GM19324 (cell line): ENCODE data around the gene DNAJB6.
"Not testable (repeated sequence)": the region's sequence is repeated elsewhere in the genome, so short reads cannot be mapped to it uniquely, and the experiment has no call there.

ENCODE experiments used
- ATAC-seq: cut with Tn5 transposase; IDR thresholded peaks from one replicate; pipeline ENCODE4 v1.9.1; 2021; ENCODE audit warnings: mild to moderate bottlenecking, moderate library complexity; ENCODE audit not compliant: unreplicated experiment, low FRiP score

Gene DNAJB6

DNA sequence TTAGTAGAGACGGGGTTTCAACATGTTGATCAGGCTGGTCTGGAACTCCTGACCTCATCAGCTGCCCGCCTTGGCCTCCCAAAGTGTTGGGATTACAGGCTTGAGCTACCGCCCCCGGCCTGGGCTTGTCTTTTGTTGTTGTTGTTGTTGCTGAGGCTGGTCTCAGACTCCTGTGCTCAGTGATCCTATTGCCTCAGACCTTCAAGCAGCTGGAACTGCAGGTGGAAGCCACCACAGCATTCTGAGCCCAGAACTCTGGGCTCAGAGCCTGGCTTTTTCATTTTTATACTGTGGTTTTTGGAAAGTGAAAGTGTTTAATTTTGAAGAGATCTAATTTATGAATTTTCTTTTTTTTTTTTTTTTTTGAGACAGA lies 16.2 kb upstream of the DNAJB6 start:
- no peak for ATAC-seq

DNA sequence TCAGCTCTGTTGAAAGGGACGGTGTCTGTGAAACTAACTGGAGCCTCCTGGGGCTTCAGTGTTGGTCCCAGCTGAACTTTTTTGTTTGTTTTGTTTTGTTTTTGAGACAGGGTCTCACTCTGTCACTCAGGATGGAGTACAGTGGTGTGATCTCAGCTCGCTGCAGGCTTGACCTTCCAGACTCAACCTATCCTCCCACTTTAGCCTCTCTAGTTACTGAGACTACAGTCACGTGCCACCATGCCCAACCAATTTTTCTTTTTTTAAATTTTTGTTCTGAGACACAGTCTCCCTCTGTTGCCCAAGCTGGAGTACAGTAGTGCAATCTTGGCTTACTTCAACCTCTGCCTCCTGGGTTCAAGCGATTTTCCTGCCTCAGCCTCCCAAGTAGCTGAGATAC lies 13.4 kb upstream of the DNAJB6 start:
- no peak for ATAC-seq

DNA sequence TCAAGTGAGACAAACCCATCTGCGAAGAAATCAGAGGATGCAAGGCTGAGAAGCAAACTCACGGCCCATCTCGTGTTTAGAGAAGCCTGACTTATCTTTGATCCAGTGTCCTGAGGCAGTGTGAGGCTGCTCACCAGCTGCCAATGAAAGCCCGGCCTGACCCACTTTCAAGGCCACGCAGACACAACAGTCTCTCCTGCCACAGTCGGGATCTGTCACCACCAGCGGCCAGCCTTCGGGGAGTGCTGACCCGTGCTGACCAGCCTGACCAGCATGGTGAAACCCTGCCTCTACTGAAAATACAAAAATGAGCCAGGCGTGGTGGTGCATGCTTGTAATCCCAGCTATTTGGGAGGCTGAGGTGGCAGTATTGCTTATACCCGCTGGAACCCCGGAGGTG lies 7.4 kb upstream of the DNAJB6 start:
- no peak for ATAC-seq

DNA sequence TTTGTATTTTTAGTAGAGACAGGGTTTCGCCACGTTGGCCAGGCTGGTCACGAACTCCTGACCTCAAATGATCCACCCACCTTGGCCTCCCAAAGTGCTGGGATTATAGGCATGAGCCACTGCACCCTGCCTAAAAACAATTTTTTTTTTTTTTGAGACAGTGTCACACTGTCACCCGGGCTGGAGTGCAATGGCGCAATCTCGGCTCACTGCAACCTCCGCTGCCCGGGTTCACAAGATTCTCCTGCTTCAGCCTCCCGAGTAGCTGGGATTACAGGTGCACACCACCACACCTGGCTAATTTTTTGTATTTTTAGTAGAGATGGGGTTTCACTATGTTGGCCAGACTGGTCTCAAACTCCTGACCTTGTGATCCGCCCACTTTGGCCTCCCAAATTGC lies 6.2 kb upstream of the DNAJB6 start:
- not testable (repeated sequence) for ATAC-seq

DNA sequence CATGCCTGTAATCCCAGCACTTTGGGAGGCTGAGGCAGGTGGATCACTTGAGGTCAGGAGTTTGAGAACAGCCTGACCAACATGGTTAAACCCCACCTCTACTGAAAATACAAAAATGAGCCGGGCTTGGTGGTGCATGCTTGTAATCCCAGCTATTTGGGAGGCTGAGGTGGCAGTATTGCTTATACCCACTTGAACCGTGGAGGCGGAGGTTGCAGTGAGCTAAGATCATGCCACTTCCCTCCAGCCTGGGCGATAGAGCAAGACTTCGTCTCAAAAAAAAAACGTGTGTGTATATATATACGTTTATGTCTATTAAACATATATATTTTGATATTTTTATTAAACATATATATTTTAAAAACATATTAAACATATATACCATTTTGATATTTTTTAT lies 5.8 kb upstream of the DNAJB6 start:
- ATAC-seq = not testable (repeated sequence)

DNA sequence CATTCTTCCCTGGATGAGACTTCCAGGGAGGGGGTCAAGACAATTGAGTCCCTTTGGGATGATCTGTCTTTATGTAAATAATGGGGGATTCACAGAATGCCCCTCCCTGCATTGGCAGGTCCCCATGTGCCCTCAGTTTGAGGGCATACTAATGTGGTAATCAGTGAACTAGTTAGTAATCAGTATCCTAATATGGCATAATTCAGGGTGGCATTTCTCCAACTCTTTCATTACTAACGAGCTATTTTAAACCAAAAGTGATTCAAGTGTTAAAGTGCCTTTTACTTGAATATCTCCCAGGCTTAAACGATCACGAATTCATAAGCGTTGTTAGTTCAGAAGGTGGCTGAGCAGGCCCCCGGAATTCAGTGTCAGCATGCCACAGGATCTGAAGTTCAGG lies 1.6 kb upstream of the DNAJB6 start:
- ATAC-seq = no peak

DNA sequence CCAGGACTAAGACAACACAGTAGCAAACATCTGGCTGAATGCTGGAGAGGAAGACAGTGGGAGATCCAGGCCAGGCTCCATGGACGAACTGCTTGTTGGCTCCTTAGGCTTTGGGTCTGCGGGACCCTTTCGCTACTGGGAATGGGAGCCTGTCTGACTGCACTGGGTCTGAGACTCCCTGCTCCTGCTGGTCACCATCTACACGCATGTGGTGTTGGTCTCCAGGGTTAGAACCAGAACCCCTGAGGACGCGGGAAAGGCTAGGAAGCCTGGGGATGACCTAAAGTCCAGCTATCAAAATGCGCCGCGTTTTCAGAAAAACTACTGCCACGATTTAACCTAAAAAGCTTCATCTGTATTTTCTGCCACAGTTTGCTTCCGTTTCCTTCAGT lies 817 bp upstream of the DNAJB6 start:
- no peak for ATAC-seq

DNA sequence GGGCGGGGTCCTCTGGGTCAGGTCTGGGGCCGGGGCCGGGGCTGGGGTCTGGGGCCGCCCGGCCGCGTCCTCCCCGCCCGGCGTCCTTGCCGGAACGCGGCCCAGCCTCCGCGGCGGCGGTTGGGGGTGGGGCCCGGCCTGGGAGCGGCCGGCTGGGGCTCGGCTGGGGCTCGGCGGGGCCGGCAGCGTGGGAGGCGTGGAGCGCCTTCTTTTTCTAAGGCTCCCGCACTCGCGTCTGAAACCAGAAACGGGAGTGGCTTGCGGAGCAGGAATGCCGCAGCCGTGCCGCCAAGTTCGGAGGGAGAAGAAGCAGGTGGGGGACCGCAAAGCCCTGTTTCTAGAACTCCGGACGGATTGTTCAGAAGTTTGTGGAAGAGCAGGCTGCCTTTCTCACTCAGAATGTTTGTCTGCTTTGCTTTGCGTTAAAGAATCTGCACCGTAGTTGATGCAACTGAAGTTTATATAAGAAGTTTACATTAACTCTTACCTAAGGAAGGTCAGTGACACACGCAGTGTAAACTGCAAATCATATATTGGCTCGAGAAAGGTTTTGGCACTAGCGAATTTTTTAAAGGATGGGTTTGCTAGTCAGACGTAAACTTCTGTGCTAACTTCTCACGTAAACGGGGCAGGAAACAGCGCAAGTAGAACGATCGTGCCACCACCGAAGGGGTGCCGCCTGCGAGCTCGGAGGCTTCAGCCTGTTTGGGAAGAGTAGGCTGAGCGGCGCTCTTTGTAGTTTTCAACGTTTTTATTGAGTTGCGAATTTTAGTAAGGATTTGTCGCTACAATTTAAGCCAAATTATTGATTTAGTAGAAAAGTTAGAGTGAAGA lies 729 bp downstream of the DNAJB6 start:
- ATAC-seq = peak; percentile 57

DNA sequence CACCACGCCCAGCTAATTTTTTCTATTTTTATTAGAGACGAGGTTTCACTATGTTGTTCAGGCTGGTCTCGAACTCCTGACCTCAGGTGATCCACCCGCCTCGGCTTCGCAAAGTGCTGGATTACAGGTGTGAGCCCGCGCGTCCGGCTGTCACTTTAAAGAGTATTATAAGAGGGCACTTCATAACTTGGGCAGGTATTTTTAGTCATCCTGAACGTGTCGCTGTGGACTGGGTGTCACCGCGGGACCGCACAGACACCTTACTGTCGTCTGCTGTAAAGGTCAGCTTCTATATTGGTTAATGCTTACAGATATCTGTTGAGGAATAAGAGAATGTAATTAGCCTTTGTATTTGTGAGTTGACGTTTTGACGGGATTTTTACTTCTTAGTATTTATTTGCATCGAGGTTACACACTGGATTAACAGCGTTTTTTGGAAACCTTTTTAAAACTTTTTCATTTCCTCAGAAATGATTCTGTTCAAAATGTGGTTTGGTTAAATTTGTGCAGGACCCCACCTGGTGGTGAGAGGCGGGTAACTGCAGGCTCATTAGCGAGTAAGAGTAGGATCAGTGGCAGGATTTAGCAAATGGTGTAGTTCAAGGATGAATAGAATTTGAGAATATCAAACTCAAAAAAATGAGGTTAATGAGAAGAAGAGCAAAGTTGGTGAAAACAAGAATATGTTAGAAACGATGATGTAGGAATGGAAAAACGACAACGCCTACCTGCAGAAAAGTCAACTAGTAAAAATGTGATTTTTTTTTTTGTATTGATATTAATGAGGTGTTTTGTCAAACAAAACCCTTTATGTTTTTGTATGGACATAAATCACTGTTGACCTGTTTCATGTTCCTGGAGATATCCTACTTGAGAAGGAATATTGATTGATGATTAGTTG lies 3.2 kb downstream of the DNAJB6 start:
- ATAC-seq = no peak

DNA sequence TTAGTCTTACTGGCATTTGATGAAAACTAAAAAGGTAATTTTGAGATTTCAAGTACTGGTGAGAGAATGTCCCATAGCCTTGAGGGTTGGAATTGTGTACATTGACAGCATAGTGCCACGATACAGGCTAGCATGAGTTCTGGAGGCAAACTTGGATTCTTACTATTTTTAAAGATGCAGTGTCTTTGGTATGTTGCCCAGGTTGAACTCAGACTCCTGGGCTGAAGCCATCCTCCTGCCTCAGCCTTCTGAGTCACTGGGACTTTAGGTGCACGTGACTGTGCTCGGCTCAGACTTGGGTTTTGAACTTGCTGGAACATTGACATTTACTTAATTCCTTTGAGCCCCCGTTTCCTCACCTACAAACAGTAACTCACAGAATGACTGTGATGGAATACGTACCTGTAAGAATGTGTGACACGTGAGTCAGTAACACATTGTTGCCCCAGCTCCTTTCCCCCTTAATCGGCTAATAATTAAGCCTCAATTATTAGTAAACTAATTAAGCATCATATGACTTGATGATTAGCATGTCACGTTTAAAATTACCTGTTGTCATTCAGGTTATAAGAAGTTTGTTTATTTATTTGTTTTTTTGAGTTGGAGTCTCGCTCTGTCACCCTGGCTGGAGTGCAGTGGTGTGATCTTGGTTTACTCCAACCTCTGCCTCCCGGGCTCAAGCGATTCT lies 10.6 kb downstream of the DNAJB6 start:
- ATAC-seq = no peak

DNA sequence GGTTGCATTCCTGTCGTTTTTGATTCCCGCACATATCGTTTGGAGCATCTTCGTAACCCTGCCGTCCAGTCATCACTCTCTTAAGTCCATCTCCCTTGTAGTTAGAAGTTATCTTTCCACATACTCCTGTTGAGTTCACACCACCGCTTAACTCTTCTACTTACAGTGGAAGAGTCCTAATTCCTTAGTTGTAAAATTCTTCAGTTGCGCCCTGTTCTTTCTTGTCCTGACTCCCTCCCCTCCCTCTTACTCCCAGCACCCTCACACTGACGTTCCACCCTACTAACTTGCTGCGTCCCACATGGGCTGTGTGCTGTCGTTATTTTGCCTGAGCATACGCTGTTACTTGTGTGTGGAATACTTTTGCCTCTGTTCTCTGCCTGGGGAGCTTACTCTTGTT lies 11.7 kb downstream of the DNAJB6 start:
- ATAC-seq = no peak

DNA sequence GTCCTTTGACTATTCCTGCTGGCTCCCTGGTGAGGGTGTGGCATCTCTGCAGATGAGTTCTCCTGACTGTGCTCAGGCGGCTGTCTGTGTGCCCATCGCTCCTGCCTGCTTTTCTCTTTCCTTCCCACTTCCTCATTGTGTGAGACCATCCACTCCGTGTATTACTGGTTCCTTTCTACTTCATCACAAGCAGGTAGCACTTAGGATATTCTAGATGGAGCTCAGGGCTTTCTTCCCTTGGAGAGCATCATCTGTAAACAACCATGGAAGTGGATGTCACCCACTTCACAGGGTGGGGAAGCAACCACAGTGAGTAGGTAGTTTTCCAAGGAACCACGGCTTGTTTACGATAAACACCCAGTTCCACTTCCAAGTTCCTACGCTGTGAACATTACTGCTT lies 15.7 kb downstream of the DNAJB6 start:
- ATAC-seq = no peak

DNA sequence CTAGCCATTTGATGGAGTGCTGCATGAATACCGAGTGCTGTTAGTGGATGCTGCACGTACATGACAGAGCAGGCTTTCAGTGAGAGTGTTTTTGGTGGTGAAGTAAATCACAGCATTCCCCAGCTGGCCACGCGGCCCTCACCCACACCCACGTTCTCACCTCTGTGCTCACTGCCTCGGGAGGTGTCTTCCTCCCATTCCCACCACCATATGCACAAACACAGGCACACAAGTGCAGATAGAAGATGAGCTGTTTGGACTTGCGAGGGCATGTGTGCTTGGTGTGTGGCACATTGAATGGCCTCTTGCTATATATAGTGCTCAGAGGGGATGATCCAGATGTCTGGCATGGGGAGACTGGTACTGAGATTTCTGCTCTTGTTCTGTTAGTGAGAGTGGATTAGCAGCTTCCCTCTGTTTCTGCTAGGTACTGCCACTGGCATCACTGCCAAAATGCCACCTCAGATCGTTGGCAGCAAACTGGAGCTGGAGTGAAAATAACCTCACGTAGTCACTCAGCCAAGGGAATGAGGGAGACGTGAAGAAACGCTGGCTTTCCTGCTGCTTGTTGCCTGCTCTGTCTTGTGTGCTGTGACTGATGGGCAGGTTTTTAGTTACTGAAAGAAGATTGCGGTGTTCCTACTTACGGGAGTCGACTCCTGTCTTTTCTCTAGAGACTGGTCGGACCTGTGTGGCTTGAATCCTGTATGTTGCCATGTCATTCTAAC lies 19.1 kb downstream of the DNAJB6 start:
- no peak for ATAC-seq

DNA sequence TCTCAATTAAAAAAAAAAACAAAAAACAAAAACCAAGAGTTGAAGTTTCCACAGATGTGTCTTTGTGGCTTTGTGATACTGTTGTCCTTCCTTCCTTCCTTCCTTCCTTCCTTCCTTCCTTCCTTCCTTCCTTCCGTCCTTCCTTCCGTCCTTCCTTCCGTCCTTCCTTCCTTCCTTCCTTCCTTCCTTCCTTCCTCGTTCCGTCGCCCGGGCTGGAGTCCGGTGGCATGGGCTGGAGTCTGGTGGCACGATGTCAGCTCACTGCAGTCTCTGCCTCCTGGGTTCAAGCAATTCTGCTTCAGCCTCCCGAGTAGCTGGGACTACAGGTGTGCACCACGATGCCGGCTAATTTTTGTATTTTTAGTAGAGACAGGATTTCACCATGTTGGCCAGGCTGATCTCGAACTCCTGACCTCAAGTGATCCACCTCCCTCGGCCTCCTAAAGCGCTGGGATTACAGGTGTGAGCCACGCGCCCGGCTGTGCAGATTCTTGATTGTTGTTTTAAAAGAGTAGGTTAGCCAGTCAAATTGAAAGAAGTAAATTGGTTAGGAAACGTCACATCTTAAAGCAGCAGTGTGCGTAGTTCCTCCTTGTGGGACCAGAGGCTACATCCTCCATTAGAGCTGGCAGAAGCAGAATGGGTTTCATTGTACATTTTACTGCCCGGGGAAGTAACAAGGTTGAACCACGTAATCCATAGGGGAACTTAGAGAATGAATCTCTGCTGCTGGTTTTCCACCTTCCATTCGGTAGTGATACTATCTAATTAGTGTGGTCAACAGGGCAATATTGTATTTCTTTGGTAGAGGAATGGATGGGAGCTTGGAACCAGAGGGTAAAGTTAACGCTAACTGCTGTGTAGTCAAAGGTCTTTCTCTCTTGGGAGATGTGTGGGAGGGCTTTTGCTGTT lies 20.6 kb downstream of the DNAJB6 start:
- ATAC-seq = peak; percentile 39

DNA sequence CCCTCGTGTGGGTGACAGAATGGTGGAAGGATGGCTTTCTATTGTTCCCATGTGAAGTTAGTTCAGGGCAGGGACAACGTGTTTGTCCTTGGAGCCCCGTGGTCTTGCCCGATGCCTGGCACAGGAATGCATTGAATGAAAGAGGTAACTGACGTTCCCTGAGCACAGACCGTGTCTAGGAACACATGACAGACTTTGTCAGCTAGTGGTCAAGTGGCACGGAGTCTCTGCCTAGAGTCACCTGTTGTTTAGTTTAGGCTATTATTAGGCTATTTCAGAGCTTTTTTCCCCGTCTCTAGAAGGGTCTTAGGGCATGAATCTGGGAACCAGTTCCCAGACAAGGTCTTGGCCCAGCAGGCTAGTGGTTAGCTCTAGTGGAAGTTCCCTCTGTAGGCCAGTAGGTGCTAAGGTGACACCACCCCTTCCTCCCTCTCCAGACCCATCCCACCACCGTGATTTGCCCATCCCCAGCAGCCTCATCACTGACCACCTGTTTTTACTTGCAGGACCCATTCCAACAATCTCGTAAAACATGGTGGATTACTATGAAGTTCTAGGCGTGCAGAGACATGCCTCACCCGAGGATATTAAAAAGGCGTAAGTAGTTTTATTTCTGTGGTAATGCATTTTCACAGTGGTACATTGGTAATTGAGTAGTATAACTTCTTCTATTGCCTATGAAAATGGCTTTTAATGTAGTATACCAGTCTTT lies 21.4 kb downstream of the DNAJB6 start:
- no peak for ATAC-seq

DNA sequence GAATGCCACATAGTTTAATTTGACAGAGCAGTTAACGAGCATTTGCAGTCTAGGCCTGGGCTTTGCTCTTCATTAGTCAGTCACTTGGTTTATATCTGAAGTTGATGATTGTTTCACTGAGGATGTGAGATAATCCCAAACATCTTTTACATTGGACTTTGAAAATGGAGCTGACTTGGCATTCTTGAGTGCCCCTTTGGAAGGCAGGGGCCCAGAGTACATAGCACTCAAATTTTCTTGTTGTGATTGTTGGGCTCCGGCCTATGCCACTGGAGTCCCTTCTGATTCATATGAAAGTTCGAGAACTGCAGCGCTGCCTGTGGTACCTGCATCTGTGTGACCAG lies 21.9 kb downstream of the DNAJB6 start:
- ATAC-seq = no peak

DNA sequence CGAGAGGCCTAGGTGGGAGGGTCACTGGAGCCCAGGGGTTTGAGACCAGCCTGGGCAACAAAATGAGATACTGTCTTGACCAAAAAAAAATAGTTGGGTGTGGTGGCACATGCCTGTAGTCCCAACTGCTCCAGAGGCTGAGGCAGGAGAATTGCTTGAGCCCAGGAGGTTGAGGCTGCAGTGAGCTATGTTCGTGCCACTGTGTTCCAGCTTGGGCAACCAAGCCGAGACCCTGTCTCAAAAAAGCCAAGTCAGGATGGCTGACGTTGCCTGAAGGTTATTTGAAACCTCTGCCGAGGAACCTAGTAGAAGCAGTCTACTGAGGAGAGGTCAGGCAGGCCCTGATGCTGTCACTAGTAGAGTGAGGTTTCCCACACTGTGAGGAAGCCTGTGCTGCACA lies 22.8 kb downstream of the DNAJB6 start:
- no peak for ATAC-seq

DNA sequence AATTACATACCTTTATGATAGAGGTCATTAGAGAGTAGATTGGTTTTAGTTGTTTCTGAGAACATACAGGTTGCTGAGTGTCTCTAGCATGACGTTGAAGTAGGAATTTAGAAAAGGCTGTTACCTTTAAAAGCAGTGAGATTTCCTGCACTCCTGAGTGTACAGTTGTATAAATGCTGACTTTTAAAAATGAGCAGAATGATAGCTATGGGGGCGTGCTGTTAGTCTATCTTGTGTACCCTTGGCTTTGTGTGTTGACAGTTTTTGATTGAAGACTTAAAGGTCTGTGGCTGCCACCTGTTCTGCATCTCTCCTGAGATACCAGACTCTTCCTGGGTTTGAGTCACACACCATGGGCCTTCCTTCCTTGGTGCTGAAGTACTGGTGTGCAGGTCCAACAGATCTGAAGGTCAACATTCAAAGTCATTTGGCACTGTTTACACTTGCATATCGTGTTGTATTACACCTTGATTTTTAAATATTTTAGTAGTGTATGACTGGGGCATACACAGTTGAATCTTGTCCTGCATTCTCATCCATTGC lies 23.8 kb downstream of the DNAJB6 start:
- ATAC-seq = no peak

DNA sequence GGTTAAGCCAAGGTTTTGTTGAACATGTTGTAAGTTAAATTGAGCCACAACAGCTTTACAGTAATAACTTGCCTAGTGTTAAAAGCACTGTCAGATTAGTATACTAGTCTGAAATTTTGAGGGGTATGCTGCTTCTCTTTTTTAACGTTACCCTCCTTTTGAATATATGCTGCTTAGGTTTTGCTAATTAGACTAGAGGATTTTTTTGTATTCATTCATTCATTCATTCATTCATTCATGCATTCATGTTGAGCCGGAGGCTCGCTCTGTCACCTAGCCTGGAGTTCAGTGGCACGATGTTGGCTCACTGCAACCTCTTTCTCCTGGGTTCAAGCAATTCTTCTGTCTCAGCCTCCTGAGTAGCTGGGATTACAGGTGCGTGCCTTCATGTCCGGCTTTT lies 24.7 kb downstream of the DNAJB6 start:
- ATAC-seq = no peak
